AG08395 (cell line): ENCODE data around the gene IL1RL2.

Source experiments
- DNase-seq: peaks from one replicate; pipeline ENCODE4 v3.0.0; 2012; ENCODE audit warnings: mixed read lengths, low spot score

IL1RL2 gene

GRCh38 chr2:102186791-102187495, at the start of gene IL1RL2:
Gene IL1RL2 (plus strand): TSS chr2:102187023. CDS start chr2:102187868, 845 bp downstream.
- DNase-seq = no peak

- no peak for DNase-seq
Observed at GRCh38 chr2:102137138-102137537, 49.7 kb upstream of the IL1RL2 start.

- DNase-seq = no peak
Observed at GRCh38 chr2:102138331-102138730, 48.5 kb upstream of the IL1RL2 start.

- DNase-seq = no peak
Observed at GRCh38 chr2:102139851-102140250, 47.0 kb upstream of the IL1RL2 start.

- no peak for DNase-seq
Observed at GRCh38 chr2:102140377-102140776, 46.4 kb upstream of the IL1RL2 start.

GRCh38 chr2:102141011-102141943, 45.5 kb upstream of the IL1RL2 start:
- DNase-seq = peak; percentile 80

- peak; percentile 90 for DNase-seq
Observed at GRCh38 chr2:102141970-102142828, 44.6 kb upstream of the IL1RL2 start, which contains the start of gene IL1R1. Gene IL1R1 (plus strand): TSS chr2:102142746. CDS start chr2:102157725, 14,979 bp downstream.

GRCh38 chr2:102142829-102143449, 43.9 kb upstream of the IL1RL2 start:
- DNase-seq = no peak

- DNase-seq = peak; percentile 37
Observed at GRCh38 chr2:102143450-102143985, 43.3 kb upstream of the IL1RL2 start.

- no peak for DNase-seq
Observed at GRCh38 chr2:102144128-102144527, 42.7 kb upstream of the IL1RL2 start.

- DNase-seq = no peak
Observed at GRCh38 chr2:102145107-102145506, 41.7 kb upstream of the IL1RL2 start.

- DNase-seq = no peak
Observed at GRCh38 chr2:102145934-102146333, 40.9 kb upstream of the IL1RL2 start.

GRCh38 chr2:102147935-102148334, 38.9 kb upstream of the IL1RL2 start:
- DNase-seq = no peak

GRCh38 chr2:102149243-102149642, 37.6 kb upstream of the IL1RL2 start:
- DNase-seq = no peak

GRCh38 chr2:102149644-102150455, 37.0 kb upstream of the IL1RL2 start:
- DNase-seq = no peak

- DNase-seq = no peak
Observed at GRCh38 chr2:102154364-102154763, 32.5 kb upstream of the IL1RL2 start.

- no peak for DNase-seq
Observed at GRCh38 chr2:102154946-102155702, 31.7 kb upstream of the IL1RL2 start.

- DNase-seq = peak; percentile 48
Observed at GRCh38 chr2:102155703-102156515, 30.9 kb upstream of the IL1RL2 start.
